GM21360 (cell line): ENCODE measurements around the gene CKS1B.

Source experiments
- ATAC-seq: cut with Tn5 transposase; IDR thresholded peaks from one replicate; pipeline ENCODE4 v1.9.1; 2021; ENCODE audit warnings: mild to moderate bottlenecking, moderate library complexity; ENCODE audit not compliant: unreplicated experiment

CKS1B gene

GRCh38 chr1:154974102-154974807, at the start of gene CKS1B:
Gene CKS1B, plus strand, starts transcription at chr1:154974681. Its CDS starts 65 bp downstream, at chr1:154974746.
- peak; percentile 70 for ATAC-seq

- no peak for ATAC-seq
Measured at GRCh38 chr1:154925335-154926170, 48.9 kb upstream of the CKS1B start.

DNA sequence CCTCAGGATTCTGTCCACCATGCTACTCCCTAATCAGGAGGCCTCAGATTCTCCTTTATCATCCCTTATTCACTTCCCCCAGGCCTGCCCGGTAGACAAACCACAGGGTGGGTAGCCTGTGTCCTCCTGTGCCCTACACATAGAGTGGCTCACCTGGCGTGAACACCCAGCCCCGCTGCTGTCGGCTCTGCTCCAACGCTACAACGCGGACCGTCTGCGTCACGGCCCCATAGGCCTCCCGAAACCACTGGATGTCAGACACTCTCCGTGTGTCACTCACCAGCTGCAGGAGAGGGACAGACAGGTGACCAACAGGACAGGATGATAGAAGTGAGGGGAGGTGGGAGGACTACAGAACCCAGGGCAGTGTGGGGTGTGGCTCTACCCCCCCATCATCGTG, 48.3 kb upstream of the CKS1B start:
- no peak for ATAC-seq

DNA sequence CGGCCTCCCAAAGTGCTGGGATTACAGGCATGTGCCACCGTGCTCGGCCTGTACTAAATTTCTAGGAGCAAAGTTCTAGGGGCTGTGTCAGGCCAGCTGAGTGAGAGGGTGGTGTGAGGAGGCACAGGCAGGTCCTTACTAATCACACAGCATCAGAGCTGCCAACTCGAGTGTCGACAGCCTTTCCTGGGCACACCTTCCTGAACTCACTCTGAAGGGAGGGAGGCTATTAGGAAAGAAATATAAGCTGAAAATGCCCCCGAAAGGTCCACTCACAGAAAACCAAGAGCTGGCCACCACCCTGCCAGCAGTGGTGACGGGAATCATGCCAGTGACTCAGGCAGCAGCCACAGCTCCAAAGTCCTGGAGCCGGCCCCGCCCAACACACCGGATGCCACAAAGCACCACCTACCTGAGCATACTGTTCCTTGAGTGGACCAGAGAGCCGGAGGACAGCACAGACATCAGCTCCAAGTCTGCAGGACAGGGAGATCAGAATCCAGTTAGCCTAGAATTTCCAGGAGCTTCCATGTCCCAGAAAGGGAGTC, 42.5 kb upstream of the CKS1B start:
- ATAC-seq: no peak

DNA sequence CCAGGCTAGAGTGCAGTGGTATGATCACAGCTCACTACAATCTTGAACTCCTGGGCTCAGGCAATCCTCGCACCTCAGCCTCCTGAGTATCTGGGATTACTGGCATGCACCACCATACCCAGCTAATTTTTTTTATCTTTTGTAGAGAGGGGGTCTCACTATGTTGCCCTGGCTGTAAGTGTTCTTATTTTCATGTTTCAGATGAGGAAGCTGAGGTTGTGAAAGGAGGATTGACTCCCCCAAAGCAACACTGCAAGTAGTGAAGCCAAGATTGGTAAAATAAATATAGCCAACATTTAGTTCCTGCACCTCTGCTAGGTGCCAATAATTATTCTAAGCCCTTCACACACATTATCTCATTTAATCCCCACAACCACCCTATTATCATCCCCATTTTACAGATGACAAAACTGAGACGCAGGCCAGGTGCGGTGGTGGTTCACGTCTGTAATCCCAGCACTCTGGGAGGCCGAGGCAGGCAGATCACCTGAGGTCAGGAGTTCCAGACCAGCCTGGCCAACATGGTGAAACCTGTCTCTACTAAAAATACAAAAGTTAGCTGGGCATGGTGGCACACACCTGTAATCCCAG, 40.0 kb upstream of the CKS1B start:
- no peak for ATAC-seq

- no peak for ATAC-seq
Measured at GRCh38 chr1:154935749-154936554, 38.5 kb upstream of the CKS1B start.

DNA sequence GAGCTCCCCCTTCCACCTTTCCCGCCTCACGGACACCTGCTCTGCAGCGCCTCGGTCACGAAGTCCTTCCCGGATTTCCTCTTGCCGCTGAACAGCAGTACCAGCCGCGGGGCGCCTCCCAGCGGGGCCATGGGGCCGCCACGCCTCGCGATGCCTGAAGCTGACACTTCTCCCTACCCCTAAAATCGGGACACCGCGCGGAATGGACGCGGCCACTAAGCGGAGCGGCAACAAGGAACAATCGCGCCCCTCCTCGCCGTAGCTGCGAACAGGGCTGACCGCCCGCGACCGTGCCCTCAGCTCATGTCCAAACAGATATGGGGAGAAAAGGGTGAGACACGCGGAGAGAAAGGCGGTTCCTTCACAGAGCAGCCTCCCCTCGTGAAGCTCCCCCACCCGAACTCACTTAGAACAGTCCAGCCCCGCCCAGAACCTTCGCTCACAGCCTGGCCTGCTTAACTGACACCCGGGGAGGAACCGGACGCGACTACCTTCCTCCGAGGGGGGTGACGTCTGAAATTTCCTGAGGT, 37.9 kb upstream of the CKS1B start, which contains the start of gene PMVK:
Gene PMVK, minus strand, starts transcription at position 165 of the 530 bp plus-strand sequence. Its CDS starts 34 bp downstream, at position 131.
- ATAC-seq: peak; percentile 58

- ATAC-seq: peak; percentile 60
Measured at GRCh38 chr1:154937085-154937987, 37.1 kb upstream of the CKS1B start.

DNA sequence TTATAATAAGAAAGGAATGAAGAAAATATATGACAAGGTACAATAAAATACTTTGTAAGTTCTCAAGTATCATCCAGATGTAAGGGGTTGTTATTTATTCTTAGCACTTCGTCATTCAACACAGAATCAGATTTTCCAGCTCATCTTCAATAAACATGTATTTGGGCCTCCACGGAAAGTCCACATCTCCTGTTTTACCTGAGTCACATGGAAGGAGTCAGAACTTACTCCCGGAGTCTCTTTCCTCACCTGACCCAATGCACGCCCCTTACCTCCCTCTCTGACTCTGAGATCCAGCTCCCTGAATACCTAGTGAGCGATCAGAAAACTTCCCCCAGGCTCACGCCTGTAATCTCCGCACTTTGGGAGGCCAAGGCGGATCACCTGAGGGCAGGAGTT, 36.5 kb upstream of the CKS1B start:
- no peak for ATAC-seq

DNA sequence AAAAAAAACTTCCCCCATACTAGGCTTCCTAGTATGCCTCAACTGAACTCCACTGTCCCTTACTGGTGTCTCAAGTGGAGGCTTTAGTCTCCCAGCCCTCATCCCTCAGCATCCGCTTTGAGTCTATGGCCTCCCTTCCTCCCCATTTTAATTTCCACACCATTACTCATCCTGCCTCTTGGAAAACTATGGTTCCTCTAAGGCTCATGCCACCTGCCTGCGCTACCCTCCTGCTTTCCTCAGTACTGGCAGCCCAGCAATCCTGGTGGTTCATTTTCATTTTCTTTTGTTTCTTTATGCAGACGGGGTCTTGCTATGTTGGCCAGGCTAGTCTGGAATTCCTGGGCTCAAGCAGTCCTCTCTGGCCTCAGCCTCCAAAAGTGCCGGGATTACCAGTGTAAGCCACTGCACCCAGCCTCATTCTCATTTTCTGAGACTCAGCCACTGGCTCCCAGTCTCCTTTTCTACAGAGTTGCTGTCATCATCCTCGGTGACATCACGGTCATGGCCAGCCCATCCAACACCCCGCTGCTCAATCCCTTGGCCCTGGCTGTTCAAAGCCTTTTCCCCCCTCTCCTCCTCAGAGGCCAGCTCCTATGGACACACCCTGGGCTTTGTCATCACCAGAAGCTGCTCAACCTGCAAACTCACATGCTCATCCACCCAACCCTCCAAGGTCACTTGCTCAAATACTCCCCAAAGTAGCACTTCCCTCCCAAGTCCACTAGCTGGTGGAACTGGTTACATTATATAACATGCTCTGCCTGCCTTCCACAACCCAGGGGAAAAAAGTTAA, 35.7 kb upstream of the CKS1B start:
- no peak for ATAC-seq

DNA sequence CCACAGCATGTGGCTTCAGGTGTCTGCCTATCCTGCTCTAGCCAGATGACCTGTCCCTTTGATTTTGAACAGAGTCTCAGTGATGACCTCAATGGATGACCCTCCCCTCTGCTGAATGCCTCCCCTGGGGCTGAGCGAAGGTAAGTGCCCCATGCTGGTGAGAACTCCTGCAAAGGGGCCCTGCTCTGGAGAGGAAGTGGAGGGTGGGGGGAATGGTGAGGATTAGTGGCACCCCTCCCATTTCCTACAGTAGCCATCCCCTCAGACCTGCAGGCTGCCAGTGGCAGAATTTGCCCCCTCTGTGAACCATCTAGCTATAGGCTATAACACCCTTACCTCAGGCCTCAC, 34.3 kb upstream of the CKS1B start:
- ATAC-seq: no peak

DNA sequence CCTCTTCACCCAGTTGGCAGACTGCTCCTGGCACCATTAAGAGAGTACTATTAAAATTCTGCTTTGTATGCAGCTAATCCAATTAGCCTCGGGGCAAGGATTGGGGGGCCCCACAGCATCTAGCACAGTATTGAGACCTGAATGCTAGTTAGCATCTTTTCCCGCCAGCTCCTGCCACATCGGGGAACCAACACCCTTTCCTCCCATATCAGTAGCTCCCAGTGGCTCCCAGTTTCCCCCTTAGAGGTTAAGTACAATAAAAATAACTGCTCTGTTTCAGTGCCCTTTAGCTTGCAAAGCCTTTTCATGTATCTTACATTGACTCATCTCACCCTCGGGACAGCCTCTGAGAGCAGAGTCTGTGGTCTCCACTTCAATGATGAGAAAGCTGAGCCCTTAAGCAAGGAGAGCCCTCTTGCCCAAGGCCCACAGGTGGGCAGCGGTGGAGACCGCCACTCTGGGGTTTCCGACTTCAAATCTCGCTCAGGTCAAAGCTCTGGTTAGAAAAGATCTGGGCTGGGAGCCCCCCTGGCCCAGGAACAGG, 33.8 kb upstream of the CKS1B start:
- no peak for ATAC-seq

DNA sequence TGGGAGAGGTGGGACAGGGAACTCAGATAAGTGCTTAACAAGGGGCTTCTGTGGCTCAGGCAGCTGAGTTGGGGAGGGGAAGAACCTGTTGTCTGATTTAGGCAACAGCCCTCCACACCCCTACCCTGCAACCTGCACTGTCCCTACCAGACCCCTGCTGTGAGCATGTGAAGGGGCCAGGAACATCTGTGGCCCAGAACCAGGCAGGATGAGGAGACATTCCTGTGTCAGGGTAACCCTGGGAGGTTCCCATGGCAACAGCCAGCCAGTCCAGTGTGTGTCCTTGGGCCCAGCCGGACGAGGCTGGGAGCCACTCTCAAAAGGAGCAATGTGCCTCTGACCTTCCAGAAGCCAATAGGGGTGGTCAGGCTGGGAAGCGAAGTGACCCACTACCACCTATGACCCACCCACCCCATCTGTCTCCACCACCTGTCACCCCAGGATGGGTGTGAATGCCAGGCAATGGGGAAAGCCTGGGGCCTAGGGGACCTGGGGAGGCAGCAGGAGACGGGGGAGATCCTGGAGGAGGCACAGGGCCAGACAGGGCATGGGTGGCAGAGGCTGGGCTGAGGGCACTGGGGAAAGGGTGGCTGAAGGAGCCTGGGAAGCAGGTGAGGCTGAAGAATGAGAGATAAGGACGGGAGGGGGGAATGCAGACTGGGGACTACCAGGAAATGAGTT, 33.0 kb upstream of the CKS1B start:
- no peak for ATAC-seq

GRCh38 chr1:154943649-154944400, 30.7 kb upstream of the CKS1B start:
- no peak for ATAC-seq

DNA sequence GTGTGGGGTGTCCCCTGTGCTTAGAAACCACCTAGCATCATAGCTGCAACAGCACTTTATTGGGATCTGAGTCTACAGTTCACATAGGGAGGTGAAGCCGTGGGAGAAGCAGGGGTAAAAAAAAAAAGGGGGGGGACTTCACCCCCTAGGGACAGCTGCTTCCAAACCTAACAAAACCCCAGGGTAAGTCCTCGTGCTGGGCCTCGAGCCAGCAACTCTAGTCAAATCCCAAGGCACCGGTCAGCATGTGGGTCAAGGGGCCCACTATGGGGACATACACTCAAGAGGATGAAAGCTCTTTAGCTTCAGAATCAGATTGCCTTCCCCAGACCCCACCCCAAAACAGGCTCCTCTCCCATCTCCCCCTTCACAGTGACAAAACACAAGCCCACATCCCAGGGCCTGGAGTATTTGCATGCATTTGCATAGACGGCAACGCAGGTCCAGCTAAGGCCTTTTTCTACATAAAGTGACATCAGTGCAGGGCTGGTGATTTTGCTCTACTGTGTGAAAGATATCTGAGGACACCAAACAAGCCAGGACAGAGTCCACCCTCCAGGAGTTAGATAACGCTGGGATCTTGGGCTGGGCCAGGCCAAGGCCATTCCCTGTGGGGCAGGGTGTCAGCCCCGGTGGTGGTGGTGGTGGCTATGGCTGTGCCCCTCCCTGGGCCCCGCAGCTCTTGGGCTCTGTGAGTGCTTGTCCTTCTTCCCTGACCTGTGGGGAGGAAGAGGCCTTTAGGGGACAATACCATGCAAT, 29.9 kb upstream of the CKS1B start:
- ATAC-seq: no peak
